DMS 273 treated with DMSO at 0.1 percent for 48 hours (cell line): Measurements from ENCODE around the gene SERPINE1.
"Not testable (repeated sequence)": the region's sequence is repeated elsewhere in the genome, so short reads cannot be mapped to it uniquely, and the experiment has no call there.

Experiments
- DNase-seq: peaks from one replicate; lab custom pipeline; 2025; lab: John Stamatoyannopoulos, UW

The SERPINE1 gene

DNA sequence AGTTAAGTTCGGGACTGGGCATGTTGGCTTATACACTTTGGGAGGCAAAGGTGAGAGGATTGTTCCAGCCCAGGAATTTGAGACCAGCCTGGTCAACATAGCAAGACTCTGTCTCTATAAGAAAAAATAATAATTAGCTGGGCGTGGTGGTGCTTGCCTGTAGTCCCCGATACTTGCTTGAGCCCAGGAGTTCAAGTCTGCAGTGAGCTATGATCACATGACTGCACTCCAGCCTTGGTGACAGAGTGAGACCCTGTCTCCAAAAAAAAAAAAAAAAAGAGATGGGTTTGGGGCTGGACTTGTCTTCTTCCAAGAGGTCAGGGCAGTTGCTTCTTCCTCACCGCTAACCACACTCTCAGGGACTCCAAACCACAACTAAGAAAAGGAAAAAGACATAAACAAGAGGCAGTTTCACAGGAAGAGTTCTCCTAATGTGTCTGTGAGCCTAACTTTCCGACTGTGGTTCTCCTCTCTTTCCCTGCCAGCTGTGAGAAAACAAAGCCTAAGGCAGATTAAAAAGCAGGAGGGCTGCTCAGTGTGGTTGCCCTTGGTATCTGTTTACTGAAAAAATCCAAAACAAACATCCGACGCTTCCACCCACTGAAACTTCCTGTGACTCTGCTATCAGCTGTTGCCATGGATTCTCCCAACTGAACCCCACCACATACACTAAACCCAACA is 2.4 kb upstream of the SERPINE1 start:
- DNase-seq, result no peak

DNA sequence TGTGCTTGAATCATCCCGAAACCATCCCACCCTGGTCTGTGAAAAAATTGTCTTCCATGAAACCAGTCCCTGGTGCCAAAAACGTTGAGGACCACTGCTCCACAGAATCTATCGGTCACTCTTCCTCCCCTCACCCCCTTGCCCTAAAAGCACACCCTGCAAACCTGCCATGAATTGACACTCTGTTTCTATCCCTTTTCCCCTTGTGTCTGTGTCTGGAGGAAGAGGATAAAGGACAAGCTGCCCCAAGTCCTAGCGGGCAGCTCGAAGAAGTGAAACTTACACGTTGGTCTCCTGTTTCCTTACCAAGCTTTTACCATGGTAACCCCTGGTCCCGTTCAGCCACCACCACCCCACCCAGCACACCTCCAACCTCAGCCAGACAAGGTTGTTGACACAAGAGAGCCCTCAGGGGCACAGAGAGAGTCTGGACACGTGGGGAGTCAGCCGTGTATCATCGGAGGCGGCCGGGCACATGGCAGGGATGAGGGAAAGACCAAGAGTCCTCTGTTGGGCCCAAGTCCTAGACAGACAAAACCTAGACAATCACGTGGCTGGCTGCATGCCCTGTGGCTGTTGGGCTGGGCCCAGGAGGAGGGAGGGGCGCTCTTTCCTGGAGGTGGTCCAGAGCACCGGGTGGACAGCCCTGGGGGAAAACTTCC is 784 bp upstream of the SERPINE1 start:
- no peak for DNase-seq

DNA sequence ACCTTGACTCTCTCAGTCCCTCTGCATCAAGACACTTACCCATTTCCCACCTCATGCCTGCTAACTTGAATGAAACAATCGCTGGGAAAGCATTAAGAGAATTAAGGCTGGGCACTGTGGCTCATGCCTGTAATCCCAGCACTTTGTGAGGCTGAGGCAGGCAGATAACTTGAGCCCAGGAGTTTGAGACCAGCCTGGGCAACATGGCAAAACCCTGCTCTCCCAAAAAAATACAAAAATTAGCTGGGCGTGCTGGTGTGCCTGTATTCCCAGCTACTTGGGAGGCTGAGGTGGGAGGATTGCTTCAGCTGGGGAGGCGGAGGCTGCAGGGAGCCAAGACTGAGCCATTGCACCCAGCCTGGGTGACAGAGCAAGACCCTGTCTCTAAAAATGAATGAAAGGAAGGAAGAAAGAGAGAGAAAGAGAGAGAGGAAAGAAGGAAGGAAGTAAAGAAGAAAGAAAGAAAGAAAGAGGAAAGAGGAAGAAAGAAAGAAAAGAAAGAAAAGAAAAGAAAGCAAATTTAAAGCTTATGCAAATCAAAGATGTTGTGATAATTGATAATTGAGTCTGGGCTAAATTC is 646 bp downstream of the SERPINE1 start:
- no peak for DNase-seq

DNA sequence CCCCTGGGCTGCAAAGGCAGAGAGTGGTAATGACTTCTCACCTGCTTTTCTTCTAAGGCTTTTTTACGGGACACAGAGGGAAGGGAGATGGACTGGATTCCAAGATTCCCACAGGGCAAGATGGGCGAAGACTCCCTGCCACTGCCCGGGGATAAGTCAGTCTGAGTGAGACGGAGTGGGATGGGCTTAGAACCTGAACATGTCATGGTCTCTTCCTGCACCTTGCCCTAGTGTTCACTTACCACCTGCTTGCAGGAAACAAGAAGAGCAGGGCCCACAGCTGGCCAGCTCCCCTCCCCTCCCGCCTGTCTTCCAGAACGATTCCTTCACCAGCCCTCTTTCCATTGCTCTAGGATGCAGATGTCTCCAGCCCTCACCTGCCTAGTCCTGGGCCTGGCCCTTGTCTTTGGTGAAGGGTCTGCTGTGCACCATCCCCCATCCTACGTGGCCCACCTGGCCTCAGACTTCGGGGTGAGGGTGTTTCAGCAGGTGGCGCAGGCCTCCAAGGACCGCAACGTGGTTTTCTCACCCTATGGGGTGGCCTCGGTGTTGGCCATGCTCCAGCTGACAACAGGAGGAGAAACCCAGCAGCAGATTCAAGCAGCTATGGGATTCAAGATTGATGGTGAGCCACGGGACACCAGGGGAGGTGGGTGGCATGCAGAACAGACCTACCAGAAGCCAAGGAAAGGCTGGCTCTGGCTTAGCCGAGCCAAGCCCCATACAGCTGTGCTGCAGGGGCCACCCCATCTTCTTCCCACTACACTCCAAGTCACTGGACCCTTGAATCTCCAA is 1.3 kb downstream of the SERPINE1 start:
- no peak for DNase-seq

DNA sequence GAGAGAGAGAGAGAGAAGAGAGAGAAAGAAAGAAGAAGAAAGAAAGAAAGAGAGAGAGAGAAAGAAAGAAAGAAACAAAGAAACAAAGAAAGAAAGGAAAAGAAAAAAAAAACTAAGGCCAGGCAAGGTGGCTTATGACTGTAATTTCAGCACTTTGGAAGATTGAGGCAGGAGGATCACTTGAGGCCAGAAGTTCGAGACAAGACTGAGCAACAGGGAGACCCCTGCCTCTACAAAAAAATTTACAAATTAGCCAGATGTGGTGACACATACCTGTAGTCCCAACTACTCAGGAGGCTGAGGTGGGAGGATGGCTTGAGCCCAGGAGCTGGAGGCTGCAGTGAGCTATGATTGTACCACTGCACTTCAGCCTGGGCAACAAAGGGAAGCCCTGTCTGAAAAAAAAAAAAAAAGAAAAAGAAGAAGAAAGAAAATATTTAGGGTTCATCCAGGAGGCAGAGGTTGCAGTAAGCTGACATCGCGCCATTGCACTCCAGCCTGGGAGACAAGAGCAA is 2.8 kb downstream of the SERPINE1 start:
- DNase-seq, result no peak

DNA sequence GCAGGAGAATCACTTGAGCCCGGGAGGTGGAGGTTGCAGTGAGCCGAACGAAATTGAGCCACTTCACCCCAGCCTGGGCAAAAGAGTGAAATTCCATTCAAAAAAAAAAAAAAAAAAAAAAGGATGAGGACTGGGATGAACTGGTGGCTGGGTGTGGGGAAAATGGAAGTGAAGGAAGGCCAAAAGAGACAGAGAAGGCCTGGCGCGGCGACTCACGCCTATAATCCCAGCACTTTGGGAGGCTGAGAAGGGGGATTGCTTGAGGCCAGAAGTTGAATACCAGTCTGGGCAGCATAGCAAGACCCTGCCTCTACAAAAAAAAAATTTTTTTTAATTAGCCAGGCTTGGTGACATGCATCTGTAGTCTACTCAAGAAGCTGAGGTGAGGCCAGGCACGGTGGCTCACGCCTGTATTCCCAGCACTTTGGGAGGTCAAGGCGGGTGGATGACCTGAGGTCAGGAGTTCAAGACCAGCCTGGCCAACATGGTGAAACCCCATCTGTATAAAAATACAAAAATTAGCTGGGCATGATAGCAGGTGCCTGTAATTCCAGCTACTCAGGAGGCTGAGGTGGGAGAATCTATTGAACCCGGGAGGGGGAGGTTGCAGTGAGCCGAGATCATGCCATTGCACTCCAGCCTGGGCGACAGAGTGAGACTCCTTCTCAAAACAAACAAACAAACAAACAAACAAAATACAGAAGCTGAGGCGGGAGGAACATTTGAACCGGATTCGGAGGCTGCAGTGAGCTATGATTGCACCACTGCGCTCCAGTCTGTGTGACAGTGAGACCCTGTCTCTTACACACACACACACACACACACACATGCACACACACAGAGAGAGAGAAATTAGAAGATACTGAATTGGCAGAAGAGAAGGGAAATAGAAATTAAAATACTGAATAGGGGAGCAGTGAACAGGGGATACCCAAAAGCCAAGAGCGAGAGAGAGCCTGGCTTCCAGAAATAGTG is 6.0 kb downstream of the SERPINE1 start:
- DNase-seq, result not testable (repeated sequence)

DNA sequence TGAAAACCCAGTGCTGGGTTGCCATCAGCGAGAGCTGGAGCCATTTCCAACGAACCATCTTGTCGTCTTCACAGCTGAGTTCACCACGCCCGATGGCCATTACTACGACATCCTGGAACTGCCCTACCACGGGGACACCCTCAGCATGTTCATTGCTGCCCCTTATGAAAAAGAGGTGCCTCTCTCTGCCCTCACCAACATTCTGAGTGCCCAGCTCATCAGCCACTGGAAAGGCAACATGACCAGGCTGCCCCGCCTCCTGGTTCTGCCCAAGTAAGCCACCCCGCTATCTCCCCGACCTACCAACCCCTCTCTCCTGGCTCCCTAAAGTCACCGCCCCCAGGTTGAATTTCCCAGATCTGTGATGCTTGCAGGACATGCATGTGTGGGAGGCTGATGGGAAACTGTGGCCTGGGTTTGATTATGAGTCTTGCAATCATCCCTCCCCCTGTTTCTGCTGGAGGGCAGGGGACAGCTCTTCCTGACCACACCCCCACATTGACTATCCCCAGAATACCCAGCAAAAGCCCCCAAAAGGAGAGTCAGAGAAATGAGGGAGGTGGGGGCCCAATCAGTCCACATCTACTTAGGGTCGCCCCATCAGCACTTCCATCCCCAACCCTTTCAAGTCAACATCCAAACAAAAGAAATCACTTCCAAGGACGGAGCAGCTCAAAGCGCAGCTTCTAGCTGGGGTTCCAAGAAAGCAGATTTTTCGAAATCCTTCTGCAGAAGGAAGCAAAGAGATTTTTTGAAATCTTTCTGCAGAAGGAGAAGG is 6.9 kb downstream of the SERPINE1 start:
- no peak for DNase-seq

DNA sequence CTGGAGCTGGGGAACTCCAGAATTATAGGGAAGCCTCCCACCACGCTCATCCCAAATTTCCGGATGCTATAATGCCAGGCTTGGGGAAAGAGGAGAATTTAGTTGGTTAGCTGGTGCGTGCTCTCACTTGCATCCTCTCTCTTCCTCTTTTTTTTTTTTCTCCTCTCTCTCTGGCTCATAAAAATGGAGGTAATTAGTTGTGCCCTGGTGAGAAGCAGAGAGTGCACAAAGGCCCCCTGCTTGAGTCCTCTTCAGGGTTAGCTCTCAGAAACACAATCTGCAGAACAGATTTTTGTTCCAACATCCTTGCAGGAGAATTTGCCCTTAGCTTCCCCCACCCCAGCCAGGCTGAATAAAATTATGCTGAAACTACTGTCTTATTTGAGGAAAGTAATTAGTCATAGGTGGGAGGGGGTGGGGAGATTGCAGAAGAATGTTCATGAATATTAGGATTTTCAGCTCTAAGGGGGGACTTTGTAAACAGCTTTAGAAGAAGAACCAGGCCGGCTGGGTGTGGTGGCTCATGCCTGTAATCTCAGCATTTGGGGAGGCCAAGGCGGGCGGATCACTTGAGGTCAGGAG is 7.6 kb downstream of the SERPINE1 start:
- no peak for DNase-seq

DNA sequence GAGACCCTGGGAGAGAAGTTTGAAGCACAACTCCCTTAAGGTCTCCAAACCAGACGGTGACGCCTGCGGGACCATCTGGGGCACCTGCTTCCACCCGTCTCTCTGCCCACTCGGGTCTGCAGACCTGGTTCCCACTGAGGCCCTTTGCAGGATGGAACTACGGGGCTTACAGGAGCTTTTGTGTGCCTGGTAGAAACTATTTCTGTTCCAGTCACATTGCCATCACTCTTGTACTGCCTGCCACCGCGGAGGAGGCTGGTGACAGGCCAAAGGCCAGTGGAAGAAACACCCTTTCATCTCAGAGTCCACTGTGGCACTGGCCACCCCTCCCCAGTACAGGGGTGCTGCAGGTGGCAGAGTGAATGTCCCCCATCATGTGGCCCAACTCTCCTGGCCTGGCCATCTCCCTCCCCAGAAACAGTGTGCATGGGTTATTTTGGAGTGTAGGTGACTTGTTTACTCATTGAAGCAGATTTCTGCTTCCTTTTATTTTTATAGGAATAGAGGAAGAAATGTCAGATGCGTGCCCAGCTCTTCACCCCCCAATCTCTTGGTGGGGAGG is 10.8 kb downstream of the SERPINE1 start:
- DNase-seq, result no peak

DNA sequence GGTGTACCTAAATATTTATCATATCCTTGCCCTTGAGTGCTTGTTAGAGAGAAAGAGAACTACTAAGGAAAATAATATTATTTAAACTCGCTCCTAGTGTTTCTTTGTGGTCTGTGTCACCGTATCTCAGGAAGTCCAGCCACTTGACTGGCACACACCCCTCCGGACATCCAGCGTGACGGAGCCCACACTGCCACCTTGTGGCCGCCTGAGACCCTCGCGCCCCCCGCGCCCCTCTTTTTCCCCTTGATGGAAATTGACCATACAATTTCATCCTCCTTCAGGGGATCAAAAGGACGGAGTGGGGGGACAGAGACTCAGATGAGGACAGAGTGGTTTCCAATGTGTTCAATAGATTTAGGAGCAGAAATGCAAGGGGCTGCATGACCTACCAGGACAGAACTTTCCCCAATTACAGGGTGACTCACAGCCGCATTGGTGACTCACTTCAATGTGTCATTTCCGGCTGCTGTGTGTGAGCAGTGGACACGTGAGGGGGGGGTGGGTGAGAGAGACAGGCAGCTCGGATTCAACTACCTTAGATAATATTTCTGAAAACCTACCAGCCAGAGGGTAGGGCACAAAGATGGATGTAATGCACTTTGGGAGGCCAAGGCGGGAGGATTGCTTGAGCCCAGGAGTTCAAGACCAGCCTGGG is 11.4 kb downstream of the SERPINE1 start:
- peak; percentile 78 for DNase-seq

DNA sequence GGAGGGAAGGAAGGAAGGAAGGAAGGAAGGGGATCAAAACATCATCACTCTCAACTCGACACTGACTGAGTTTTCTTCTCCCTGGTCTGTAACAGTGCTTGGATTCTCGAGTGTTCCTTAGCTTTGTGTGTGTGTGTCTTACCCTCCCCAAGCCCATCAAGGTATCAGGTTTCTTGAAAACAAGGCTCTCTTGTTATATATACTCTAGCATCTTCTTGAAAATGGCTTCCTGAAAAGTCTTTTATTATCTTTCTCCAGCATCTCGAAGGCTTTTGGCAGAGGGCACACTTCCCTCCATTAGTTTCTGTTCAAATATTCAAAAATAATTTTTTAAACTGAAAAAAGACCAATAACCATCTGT is 13.4 kb downstream of the SERPINE1 start:
- no peak for DNase-seq

DNA sequence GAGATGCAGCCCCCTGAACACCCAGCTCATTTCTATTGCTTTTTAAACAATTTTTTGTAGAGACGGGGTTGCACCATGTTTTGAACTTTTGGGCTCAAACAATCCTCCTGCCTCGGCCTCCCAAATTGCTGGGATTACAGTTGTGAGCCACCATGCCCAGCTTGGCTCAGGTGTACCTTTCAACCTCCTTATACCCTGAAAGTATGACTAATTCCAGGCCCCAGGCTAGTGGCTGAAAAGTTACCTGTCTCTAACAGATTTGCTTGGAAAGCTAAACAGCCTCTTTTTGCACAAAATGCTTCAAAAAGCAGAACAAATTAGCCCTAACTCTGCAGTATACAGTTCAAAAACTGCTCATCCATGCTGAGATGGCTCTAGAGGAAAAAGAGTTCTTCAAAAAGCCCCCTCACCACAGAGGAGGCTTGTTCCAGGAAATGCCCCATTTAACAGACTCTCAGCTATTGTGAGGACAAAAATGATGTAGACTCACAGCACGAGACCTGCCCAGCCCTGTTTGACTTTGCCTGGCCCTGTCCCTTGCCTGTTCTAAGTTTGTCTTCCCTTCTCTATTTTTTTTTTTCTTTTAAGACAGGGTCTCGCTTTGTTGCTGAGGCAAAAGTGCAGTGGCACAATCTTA is 14.0 kb downstream of the SERPINE1 start:
- no peak for DNase-seq

DNA sequence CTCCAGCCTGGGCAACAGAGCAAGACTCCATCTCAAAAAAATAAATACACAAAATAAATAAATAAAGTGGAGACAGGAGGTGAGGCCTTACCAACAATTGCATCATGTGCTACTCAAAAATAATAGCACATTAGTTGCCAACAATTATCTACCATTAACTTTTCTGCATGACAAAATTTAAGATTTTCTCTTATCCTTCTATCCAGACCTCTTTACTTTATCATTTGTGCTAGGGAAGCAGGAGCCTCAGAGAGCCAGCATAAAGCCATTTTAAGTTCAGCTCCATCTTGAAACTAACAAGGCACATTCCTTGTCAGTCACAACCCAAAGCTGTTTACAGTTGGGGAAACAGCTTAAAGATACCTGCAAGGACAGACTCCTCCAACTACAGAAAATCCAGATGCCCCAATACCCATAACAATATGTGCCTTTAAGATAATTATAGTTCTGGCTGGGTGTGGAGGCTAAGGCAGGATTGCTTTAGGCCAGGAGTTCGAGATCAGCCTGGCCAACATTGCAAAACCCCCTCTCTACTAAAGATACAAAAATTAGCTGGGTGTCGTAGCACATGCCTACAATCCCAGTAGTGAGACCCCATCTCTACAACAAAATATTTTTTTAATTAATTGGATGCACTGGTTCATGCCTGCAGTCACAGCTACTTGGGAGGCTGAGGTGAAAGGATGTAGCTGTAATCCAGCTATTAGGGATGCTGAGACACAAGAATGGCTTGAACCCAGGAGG is 25.2 kb downstream of the SERPINE1 start:
- DNase-seq, result no peak

DNA sequence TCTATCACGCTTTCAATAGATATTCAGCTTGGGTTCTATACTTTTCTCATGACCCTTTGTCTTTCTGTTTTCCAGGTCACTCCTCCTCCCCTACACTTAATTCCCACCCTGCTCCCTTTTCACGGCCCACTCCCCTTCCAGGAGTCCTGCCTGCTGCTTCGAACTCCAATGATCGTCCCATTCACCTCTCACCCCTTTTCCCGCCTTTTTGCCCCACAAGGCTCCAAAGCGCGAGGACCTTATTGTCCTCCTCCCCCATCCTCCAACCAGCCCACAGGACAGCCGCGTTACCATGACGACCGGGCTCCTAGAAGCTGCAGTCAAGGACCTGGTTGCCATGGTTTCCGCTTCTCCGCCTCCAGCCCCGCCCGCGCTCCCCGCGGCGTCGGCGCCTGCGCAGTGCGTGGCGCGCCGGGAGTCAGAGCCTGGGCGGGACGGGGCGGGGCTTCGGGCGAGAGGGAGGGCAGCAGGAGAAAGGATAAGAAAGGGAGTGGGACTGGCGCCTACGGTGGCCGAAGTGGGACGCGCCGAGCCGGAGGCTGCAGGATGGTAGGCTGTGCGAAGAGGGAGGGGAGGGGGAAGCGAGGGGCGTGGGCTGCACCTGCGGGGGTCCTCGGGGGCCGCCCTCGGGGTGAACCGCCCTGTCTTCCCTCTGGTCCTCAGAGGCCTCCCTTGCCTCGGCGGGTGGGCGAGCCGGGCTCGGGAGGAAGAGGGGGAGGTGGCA is 27.2 kb downstream of the SERPINE1 start, which contains the start of gene AP1S1:
Gene AP1S1, plus strand, starts transcription at position 508 of the 724 bp plus-strand sequence. Its CDS starts 39 bp downstream, at position 547.
- peak; percentile 95 for DNase-seq

DNA sequence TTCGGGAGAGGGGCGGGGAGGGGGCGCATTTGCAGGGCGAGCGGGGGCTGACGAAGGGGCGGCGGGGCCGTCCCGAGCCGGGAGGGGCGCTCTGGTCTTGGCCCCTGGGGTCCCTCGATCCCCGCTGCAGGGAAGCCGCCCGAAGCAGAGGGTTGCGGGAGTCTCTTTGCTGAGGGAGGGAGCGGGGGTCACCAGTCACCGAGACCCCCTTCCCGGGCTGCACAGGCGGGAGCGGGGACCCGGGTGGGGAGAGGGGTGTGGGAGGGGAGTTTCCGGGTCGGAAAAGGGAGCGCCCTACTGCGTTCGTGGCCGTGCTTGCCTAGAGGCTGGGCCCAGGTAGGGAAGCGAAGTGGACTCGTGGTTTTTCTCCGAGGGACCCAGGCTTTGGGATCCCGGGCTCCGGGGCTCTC is 27.8 kb downstream of the SERPINE1 start:
- no peak for DNase-seq

DNA sequence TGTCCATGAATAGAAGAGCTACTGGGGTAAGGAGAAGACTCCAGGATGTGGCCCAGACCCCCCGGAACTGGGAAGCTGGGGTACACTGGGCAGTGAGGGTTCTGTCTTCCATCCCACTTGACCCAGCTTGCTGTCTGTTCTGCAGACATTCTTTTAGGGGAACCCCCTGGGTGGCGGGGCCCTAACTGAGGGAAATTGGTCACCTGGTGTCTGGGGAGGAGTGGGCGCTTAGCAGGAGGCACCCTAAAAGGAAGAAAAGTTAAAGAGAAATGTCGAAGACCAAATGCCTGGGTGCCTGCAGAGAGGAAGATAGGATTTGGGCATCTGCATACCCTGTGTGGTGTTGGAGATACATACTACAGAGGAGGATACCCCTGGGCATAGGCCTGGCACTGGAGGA is 28.4 kb downstream of the SERPINE1 start:
- DNase-seq, result no peak

DNA sequence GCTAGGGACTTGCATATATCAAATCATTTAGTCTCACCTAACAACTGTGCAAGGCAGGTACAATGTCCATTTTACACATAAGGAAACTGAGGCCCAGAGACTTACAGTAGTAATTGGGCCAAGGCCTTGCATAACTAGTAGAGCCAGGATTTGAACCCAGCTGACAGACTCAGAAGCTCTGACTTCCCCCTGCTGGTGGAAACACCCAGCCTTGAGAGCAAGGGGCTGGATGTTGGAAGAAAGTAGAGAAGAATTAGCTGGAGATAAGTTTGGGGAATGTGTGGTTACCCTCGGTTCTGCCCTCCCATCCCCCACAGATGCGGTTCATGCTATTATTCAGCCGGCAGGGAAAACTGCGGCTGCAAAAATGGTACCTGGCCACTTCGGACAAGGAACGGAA is 29.4 kb downstream of the SERPINE1 start:
- DNase-seq, result no peak
